ENCODE results near the gene ILKAP. TPM values are rescaled to one million over a fixed set of nuclear protein-coding genes. Genes with fewer than 3 reads are reported as not detected.

ILKAP gene
- total and polyA plus RNA-seq, 4 experiments from 2014 or later, result 44.4 to 87.8 (median 63.2) TPM

DNA sequence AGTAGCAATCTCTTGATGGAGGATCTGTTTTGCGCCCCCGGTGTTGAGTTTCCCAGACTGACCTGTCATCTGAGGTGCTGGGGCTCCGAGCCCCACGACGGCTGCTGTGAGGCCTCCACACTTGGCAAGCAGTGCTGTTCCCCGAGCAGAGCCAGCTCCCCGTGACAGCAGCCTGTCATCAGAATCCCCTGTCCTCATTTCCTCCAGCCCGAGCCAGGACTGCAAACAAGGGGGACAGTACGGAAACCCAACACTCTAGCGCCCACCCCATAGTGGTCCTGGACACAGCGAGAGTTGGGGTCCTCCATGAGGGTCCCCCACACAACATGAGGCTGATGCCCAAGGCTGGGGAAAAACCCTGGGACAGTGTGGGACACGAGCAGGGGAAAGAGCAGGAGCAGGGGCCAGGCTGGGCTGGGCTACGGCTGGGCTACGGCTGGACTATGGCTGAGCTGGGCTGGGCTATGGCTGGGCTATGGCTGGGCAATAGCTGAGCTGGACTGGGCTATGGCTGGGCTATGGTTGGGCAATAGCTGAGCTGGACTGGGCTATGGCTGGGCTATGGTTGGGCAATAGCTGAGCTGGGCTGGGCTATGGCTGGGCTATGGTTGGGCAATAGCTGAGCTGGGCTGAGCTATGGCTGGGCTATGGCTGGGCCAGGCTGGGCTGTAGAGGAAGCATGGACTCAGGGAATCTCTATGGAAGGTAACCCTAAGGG lies 66.5 kb downstream of the ILKAP start:
- Histone ChIP-seq H3K4me1 (ENCODE audit: insufficient read depth, low read length) (no peaks in the 10 kb centered on the region), H3K9me3 (ENCODE audit: control insufficient read depth in 1 of 2, low read length in 2 of 2) (no peaks in the 10 kb centered on the region), H3K36me3 (ENCODE audit: insufficient read depth, low read length) (no peaks in the 10 kb centered on the region), H3K4me3 (ENCODE audit: low read length in 2 of 2) (no peak overlapping the region), H3K27ac (ENCODE audit: low read depth, low read length) (no peak overlapping the region), H3K27me3 (ENCODE audit: insufficient read depth, low read length) (no peaks in the 10 kb centered on the region)
- no peak overlapping the region for H3K27ac Mint-ChIP-seq
- peaks cover 4 to 7% (median 5%) of the 10 kb centered on the region in 4 donors for H3K4me1 Mint-ChIP-seq
- H3K9me3 Mint-ChIP-seq, result peaks cover 0 to 1% (median 0%) of the 10 kb centered on the region in 8 donors
- DNase-seq, result peak in 1 of 5 donors; percentile 16
- H3K36me3 Mint-ChIP-seq, result no peaks in the 10 kb centered on the region
- no peaks in the 10 kb centered on the region for H3K27me3 Mint-ChIP-seq
- H3K4me3 Mint-ChIP-seq, result no peak overlapping the region
- CTCF ChIA-PET (ENCODE audit: partially characterized antibody), result no interaction called here
- POLR2A ChIA-PET (ENCODE audit: partially characterized antibody), result no interaction called here
- intact Hi-C loops (cut with micrococcal nuclease), result no loop called here

DNA sequence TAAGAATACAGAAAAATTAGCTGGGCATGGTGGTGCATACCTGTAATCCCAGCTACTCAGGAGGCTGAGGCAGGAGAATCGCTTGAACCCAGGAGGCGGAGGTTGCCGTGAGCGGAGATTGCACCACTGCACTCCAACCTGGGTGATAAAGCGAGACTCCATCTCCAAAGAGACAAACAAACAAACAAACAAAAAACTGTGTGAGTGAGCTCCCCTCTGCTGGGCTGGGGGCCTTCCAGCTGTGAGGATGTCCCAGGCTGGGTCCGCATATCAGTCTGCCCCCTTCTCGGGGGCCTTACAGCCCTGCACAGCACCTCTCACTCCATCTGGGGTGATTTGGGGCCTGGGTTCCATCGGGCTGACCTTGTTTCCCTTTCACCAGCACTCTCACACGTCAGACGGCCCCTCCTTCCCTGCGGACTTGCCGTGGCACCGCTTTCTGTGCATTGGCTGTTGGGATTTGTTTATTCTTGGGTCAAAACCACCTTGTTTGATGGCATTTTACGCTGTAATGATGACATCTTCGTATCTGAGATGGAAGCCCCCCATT lies 67.8 kb downstream of the ILKAP start:
- H3K36me3 ChIP-seq (ENCODE audit: insufficient read depth, low read length), result no peaks in the 10 kb centered on the region
- no peaks in the 10 kb centered on the region for H3K9me3 Mint-ChIP-seq
- no peaks in the 10 kb centered on the region for H3K36me3 Mint-ChIP-seq
- no peaks in the 10 kb centered on the region for H3K4me1 ChIP-seq (ENCODE audit: insufficient read depth, low read length)
- POLR2A ChIA-PET (ENCODE audit: partially characterized antibody), result no interaction called here
- no peak overlapping the region for H3K27ac Mint-ChIP-seq
- H3K4me1 Mint-ChIP-seq, result no peaks in the 10 kb centered on the region
- no peak overlapping the region for H3K4me3 Mint-ChIP-seq
- intact Hi-C loops (cut with micrococcal nuclease), result no loop called here
- H3K27ac ChIP-seq (ENCODE audit: low read depth, low read length), result no peak overlapping the region
- CTCF ChIA-PET (ENCODE audit: partially characterized antibody), result interaction anchor here (1.2 kb wide), 1 partner anchor 211 kb away, joined by 3 read pairs; no protein-coding TSS in a partner anchor
- no peaks in the 10 kb centered on the region for H3K9me3 ChIP-seq (ENCODE audit: control insufficient read depth in 1 of 2, low read length in 2 of 2)
- no peaks in the 10 kb centered on the region for H3K27me3 Mint-ChIP-seq
- no peak for DNase-seq
- H3K4me3 ChIP-seq (ENCODE audit: low read length in 2 of 2), result no peak overlapping the region
- H3K27me3 ChIP-seq (ENCODE audit: insufficient read depth, low read length), result no peaks in the 10 kb centered on the region

DNA sequence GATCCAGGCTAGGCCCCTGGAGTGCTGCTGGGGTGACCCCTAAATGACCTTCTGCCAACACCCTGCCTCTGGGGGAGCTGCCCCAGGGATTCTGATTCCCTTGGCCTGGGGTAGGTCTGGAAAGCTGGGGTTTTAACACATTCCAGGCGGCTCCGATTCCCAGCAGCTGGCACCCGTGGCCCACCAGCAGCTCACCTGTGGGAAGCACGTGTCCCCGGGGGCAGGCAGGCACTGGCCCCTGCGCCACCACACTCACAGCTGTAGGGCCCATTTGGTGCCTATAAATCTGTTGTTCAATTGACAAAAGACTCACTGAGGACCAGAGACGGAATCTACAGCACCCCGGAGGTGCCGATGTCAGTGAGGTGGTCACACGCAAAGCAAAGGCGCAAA lies 69.1 kb downstream of the ILKAP start:
- no peaks in the 10 kb centered on the region for H3K27me3 Mint-ChIP-seq
- CTCF ChIA-PET (ENCODE audit: partially characterized antibody), result interaction anchor here (1.2 kb wide), 1 partner anchor 210 kb away, joined by 3 read pairs; no protein-coding TSS in a partner anchor
- no peak for DNase-seq

DNA sequence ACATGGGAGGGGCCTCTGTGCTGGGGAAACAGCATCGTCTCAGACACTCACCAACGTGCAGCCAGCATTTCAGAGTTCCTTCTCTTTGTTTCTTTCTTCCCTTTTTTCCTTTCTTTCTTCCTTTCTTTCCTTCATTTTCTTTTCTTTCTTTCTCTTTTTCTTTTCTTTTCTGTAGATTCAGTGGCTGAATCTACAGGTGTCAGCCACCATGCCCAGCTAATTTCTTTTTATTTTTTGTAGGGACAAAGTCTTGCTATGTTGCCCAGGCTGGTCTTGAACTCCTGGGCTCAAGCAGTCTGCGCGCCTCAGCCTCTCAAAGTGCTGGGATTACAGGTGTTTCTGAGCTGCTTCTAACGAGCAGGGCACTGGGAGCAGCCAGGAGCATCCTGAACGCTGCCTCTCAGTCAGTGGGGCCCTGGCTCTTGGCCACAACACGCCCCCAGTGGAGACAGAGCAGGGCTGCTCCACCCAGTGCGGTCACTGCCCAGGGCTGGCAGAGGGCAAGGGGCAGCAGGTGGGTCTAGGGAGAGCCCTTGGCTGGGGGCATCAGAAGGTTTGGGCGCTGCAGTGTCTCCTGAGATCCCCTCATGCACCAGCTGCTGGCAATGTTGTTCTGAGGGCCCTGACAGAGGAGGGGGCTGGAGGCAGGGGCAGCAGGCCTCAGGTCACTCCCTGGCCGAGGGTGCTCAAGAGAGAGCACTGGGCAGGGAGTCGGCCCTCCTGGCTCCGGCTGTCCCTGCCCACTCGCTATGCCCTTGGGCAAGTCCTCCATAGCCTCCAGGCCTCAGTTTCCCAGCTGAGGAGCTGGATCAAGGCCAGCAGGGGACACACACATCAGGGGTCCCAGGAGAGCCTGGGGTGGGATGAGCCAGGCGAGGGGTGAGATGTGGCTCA lies 69.7 kb downstream of the ILKAP start:
- Mint-ChIP-seq H3K27me3 (no peaks in the 10 kb centered on the region), H3K36me3 (no peaks in the 10 kb centered on the region), H3K4me3 (peak overlapping the region in 1 of 8 donors; percentile 2), H3K4me1 (no peaks in the 10 kb centered on the region), H3K9me3 (no peaks in the 10 kb centered on the region), H3K27ac (no peak overlapping the region)
- ChIA-PET CTCF (ENCODE audit: partially characterized antibody) (no interaction called here), POLR2A (ENCODE audit: partially characterized antibody) (no interaction called here)
- no peak for DNase-seq
- H3K36me3 ChIP-seq (ENCODE audit: insufficient read depth, low read length), result no peaks in the 10 kb centered on the region
- no peaks in the 10 kb centered on the region for H3K4me1 ChIP-seq (ENCODE audit: insufficient read depth, low read length)
- H3K9me3 ChIP-seq (ENCODE audit: control insufficient read depth in 1 of 2, low read length in 2 of 2), result no peaks in the 10 kb centered on the region
- intact Hi-C loops (cut with micrococcal nuclease), result no loop called here
- no peak overlapping the region for H3K27ac ChIP-seq (ENCODE audit: low read depth, low read length)
- no peak overlapping the region for H3K4me3 ChIP-seq (ENCODE audit: low read length in 2 of 2)
- H3K27me3 ChIP-seq (ENCODE audit: insufficient read depth, low read length), result no peaks in the 10 kb centered on the region

More for the DNA sequence above, 69.1 kb downstream of the ILKAP start:
- H3K9me3 ChIP-seq (ENCODE audit: control insufficient read depth in 1 of 2, low read length in 2 of 2), result no peaks in the 10 kb centered on the region
- no peaks in the 10 kb centered on the region for H3K27me3 ChIP-seq (ENCODE audit: insufficient read depth, low read length)
- Mint-ChIP-seq H3K27ac (no peak overlapping the region), H3K9me3 (no peaks in the 10 kb centered on the region), H3K36me3 (no peaks in the 10 kb centered on the region), H3K4me1 (no peaks in the 10 kb centered on the region), H3K4me3 (no peak overlapping the region)
- no peaks in the 10 kb centered on the region for H3K36me3 ChIP-seq (ENCODE audit: insufficient read depth, low read length)
- intact Hi-C loops (cut with micrococcal nuclease), result no loop called here
- no peak overlapping the region for H3K27ac ChIP-seq (ENCODE audit: low read depth, low read length)
- no peak overlapping the region for H3K4me3 ChIP-seq (ENCODE audit: low read length in 2 of 2)
- POLR2A ChIA-PET (ENCODE audit: partially characterized antibody), result no interaction called here
- H3K4me1 ChIP-seq (ENCODE audit: insufficient read depth, low read length), result no peaks in the 10 kb centered on the region

DNA sequence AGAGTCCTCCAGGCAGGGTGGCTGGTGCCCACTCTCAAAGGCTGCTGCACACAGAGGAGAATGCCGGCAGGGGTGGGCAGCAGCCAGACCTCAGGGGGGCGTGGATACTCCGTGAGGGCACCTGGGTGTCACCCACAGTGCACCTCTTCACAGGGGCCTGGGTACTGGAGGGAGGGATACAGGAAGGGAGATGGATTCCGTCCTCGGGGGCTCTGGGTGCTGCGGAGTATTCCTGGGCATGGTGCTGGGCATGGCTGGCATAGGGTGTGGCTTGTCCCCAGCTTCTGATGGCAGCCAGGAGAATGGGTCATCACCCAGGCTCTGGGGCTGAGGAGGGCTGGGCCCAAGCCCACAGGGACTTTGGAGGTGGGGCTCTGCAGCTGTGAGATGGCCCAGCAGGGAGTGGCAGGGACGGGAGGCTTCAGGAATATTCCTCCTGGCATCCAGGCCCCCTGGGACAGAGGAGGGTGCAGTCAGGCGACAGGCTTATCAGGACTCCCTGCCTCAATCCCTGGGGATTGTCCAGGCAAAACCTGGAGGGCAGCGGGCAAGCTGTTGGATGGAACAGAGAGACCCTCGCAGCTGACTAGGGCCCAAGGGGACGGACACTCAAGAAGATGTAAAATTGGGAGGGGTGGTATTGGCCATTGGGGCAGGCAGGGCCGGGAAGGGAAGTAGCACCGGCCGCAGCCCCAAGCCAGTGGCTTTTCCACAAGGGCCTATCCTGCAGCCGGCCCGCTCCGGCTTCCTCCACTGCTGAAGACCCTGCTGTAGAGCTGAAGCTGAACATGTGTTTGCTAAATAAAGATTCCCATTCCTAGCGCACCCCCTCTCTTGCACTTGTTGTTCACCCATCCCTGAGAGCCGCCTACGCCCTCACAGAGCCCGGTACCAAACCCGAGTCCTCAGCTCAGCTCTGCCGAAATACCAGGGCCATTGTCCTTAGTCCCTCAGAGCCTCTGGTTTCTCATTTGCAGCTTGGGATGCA lies 70.7 kb downstream of the ILKAP start:
- H3K9me3 ChIP-seq (ENCODE audit: control insufficient read depth in 1 of 2, low read length in 2 of 2), result no peaks in the 10 kb centered on the region
- Mint-ChIP-seq H3K4me1 (no peaks in the 10 kb centered on the region), H3K9me3 (no peaks in the 10 kb centered on the region), H3K27ac (no peak overlapping the region), H3K4me3 (no peak overlapping the region), H3K27me3 (no peaks in the 10 kb centered on the region), H3K36me3 (no peaks in the 10 kb centered on the region)
- intact Hi-C loops (cut with micrococcal nuclease), result no loop called here
- no peak overlapping the region for H3K4me3 ChIP-seq (ENCODE audit: low read length in 2 of 2)
- no peak overlapping the region for H3K27ac ChIP-seq (ENCODE audit: low read depth, low read length)
- ChIA-PET POLR2A (ENCODE audit: partially characterized antibody) (no interaction called here), CTCF (ENCODE audit: partially characterized antibody) (no interaction called here)
- no peaks in the 10 kb centered on the region for H3K27me3 ChIP-seq (ENCODE audit: insufficient read depth, low read length)
- no peaks in the 10 kb centered on the region for H3K36me3 ChIP-seq (ENCODE audit: insufficient read depth, low read length)
- no peaks in the 10 kb centered on the region for H3K4me1 ChIP-seq (ENCODE audit: insufficient read depth, low read length)
- DNase-seq, result peak in 1 of 5 donors; percentile 29

DNA sequence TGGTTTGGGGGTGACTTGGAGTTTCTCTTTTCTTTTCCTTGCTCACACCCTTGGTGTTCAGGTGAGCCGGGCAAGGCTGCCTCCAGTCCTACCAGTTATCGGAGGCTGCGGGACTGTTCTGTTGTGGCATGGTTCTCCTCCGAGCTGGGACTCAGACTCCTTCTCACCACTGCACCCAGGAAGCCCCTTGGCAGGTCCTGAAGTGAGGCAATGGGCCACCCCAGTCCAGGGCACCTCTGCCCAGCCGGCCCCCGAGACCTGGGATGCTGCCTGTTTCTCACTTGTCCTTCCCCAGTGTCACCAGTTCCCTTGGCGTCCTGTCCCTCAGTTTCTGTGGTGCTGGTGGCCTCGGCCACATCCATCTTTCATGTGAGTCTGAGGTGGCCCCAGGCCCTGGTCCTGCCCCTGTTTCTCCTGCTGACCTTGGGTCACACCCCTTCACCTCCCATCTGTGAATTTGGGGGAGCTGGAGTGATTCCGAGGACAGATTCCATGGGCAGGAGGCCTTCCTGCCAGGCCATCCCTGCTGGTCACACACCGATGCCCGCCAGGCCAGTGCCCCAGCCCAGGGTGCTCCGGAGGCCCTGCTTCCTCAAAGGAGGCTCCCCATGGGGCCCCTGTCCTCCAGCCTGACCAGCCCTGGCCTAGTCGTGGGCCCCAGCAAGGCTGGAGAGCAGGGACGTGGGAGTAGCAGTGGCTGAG lies 71.6 kb downstream of the ILKAP start:
- no peaks in the 10 kb centered on the region for H3K9me3 Mint-ChIP-seq
- H3K36me3 Mint-ChIP-seq, result no peaks in the 10 kb centered on the region
- DNase-seq, result no peak
- H3K9me3 ChIP-seq (ENCODE audit: control insufficient read depth in 1 of 2, low read length in 2 of 2), result no peaks in the 10 kb centered on the region
- H3K4me1 ChIP-seq (ENCODE audit: insufficient read depth, low read length), result no peaks in the 10 kb centered on the region
- ChIA-PET POLR2A (ENCODE audit: partially characterized antibody) (no interaction called here), CTCF (ENCODE audit: partially characterized antibody) (no interaction called here)
- no peak overlapping the region for H3K27ac ChIP-seq (ENCODE audit: low read depth, low read length)
- intact Hi-C loops (cut with micrococcal nuclease), result no loop called here
- H3K27ac Mint-ChIP-seq, result no peak overlapping the region
- H3K4me3 ChIP-seq (ENCODE audit: low read length in 2 of 2), result no peak overlapping the region
- H3K36me3 ChIP-seq (ENCODE audit: insufficient read depth, low read length), result no peaks in the 10 kb centered on the region
- no peaks in the 10 kb centered on the region for H3K27me3 Mint-ChIP-seq
- no peak overlapping the region for H3K4me3 Mint-ChIP-seq
- no peaks in the 10 kb centered on the region for H3K4me1 Mint-ChIP-seq
- no peaks in the 10 kb centered on the region for H3K27me3 ChIP-seq (ENCODE audit: insufficient read depth, low read length)
